A549 (cell line): Measurements from ENCODE around the gene ADAP1.

Experiments
- CTCF ChIP-seq: fragments of >200 bp; sonication (Bioruptor Twin); formaldehyde crosslinking; IDR thresholded peaks from 3 replicates; pipeline ENCODE4 v1.5.1; 2016
- HOXA7 ChIP-seq: fragments of 250-450 bp; sonication (Bioruptor Pico); IDR thresholded peaks from 2 replicates; pipeline ENCODE4 v1.5.0; 2020; ENCODE audit warnings: mild to moderate bottlenecking, moderate library complexity
- NR3C1 ChIP-seq: fragments of >200 bp; sonication (Bioruptor Twin); formaldehyde crosslinking; IDR thresholded peaks from 3 replicates; pipeline ENCODE4 v1.6.1; 2017
- POLR2A ChIP-seq: IDR thresholded peaks from 2 replicates; pipeline ENCODE4 v1.6.1; 2012; ENCODE audit warnings: mild to moderate bottlenecking, low read length

- no peak for TF ChIP-seq HOXA7 (CRISPR knock-in tag)
- no peak for TF ChIP-seq NR3C1
- no peak for TF ChIP-seq CTCF
- no peak for TF ChIP-seq POLR2A
These were observed 63.6 kb downstream of the ADAP1 start for GRCh38 chr7:890868-891267.
